Ecto neural progenitor cell (in vitro differentiated cells): ENCODE data around the gene XPO1.
"Not testable (repeated sequence)": the region's sequence is repeated elsewhere in the genome, so short reads cannot be mapped to it uniquely, and the experiment has no call there.

Experiments used
- DNase-seq: peaks from one replicate; pipeline ENCODE4 v3.0.0-alpha.2; 2018; ENCODE audit warnings: low spot score

The XPO1 gene

GRCh38 chr2:61538200-61538919 lies at the start of gene XPO1:
Gene XPO1, minus strand, starts transcription at chr2:61538356. Its CDS starts 4,459 bp downstream, at chr2:61533897.
- DNase-seq, result peak; percentile 100

- DNase-seq, result not testable (repeated sequence)
These were observed 48.8 kb upstream of the XPO1 start for GRCh38 chr2:61586928-61587327.

DNA sequence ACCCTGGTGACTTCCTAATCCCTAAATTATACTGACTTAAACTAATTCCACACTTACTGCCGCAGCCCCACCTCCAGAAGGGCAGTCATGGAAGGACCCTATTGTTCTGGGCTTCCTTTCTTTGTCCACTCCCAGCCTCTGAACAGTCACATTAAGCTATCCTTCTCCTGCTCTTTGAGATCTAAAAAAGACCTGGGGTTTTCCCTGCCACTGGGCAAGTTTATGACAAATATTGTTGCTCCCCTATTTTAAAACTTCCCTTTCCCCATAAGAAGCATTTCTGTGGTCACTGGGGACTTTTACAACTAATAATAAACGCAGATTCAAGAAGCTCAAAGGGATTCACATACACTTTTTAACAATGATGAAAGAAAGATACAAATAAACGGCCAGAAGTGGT lies 47.2 kb upstream of the XPO1 start:
- no peak for DNase-seq

GRCh38 chr2:61584368-61584767 lies 46.2 kb upstream of the XPO1 start:
- DNase-seq, result not testable (repeated sequence)

DNA sequence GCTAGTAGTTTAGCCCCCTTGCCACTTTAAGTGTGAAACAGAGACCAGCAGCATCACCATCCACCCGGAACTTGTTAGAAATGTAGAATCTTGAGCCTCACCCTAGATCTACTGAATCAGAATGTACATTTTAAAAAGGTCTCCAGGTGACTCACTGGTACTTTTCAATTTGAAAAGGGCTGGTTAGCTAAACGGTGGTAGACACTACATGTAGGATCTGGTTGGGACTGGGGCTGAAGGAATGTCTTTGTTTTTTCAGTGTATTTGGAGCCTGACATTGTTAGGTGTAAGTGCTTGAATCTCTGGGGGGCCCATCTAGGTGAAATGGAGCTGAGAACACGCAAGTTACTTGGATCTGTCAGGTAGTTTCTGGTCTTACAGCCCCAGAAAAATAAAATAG lies 44.0 kb upstream of the XPO1 start:
- DNase-seq, result no peak

GRCh38 chr2:61581716-61582115 lies 43.6 kb upstream of the XPO1 start:
- no peak for DNase-seq

GRCh38 chr2:61575447-61575859 lies 37.3 kb upstream of the XPO1 start:
- no peak for DNase-seq

DNA sequence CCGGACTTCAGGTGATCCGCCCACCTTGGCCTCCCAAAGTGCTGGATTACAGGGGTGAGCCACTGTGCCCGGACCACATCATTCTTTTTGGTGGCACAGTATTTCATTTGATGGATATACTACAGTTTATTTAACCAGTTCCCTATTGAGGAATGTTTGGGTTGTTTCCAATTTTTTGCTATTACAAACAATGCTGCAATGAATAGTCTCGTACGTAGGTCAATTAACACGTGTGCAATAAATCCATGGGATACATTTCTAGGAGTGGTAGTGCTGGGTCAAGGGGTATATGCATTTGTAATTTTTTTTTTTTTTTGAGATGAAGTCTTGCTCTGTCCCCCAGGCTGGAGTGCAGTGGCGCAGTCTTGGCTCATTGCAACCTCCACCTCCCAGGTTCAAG lies 28.4 kb upstream of the XPO1 start:
- no peak for DNase-seq

DNA sequence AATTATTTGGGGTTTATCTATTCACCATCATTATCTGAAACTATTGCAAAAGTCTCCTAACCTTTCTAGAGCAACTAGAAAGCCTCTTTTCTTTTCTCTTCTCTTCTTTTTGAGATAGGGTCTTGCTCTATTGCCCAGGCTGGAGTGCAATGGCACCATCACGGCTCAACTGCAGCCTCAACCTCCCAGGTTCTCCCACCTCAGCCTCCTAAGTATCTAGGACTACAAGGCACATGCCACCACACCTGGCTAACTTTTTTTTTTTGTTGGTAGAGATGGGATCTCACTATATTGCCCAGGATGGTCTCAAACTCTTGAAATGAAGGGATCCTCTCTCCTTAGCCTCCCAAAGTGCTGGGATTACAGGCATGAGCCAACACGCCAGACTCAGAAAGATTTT lies 24.5 kb upstream of the XPO1 start:
- DNase-seq, result no peak

GRCh38 chr2:61558160-61558559 lies 20.0 kb upstream of the XPO1 start:
- DNase-seq, result no peak

GRCh38 chr2:61557381-61557780 lies 19.2 kb upstream of the XPO1 start:
- DNase-seq, result no peak

DNA sequence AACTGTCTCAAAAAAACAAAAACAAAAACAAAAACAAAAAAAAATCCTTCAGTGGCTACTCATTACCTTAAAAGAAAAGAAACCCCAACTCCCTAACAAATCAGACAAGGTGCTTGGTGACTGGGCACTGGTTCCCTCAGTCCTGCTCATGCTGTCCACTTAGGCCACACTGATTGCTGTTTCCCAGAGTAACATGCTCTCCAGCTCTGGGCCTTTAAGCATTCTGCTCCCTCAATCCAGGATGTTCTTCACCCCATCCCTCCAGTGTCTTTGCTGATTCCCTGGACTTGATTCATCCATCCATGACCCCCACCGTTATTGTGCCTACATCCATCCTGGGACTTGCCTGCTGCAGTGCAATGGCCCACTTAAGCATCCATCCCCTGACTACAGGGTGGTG lies 16.4 kb upstream of the XPO1 start:
- no peak for DNase-seq

GRCh38 chr2:61550375-61551209 lies 12.4 kb upstream of the XPO1 start:
- no peak for DNase-seq

DNA sequence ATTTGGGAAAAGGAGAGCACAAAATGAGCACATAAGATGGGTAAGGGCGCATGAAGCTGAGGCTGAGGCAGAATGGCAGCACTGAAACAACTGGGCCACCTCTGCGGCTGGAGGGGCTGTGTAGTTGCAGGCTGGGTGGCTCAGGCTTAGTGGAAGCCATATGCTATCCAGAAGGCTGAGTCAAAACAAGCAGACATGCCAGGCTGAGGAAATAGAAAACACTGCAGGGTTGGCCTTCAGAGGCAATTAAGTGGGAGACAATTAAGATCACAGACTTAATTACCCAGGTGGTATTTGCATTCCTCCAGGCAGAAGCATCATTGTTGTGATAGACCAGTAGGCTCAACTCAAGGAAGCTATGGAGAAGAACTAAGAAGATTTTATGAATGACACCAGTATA lies 11.4 kb upstream of the XPO1 start:
- no peak for DNase-seq

GRCh38 chr2:61543062-61543461 lies 4.9 kb upstream of the XPO1 start:
- DNase-seq, result no peak

DNA sequence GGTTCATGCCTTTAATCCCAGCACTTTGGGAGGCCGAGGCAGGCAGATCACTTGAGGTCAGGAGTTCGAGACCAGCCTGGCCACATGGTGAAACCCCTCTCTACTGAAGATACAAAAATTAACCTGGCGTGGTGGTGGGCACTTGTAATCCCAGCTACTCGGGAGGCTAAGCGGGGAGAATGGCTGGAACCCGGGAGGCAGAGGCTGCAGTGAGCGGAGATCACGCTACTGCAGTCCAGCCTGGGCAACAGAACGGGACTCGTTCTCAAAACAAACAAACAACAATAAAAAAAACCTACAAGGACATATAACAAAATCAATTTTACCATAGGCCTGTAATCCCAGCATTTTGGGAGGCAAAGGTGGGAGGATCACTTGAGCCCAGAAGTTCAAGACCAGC lies 2.0 kb upstream of the XPO1 start:
- DNase-seq, result not testable (repeated sequence)

- no peak for DNase-seq
These were observed 864 bp upstream of the XPO1 start for GRCh38 chr2:61538920-61539520.

DNA sequence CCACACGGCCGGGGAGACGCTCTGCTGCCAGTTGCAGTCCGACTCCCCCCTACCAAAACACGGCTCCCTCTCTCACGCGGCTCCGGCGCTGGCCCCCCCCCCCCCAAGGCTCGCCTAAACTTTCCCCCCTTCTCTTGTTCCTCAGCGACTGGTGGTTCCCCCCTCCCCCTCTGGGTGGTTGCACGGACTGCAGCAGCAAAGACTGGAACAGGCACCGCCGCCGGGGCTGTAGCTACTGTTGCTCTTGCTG lies 281 bp downstream of the XPO1 start:
- no peak for DNase-seq

DNA sequence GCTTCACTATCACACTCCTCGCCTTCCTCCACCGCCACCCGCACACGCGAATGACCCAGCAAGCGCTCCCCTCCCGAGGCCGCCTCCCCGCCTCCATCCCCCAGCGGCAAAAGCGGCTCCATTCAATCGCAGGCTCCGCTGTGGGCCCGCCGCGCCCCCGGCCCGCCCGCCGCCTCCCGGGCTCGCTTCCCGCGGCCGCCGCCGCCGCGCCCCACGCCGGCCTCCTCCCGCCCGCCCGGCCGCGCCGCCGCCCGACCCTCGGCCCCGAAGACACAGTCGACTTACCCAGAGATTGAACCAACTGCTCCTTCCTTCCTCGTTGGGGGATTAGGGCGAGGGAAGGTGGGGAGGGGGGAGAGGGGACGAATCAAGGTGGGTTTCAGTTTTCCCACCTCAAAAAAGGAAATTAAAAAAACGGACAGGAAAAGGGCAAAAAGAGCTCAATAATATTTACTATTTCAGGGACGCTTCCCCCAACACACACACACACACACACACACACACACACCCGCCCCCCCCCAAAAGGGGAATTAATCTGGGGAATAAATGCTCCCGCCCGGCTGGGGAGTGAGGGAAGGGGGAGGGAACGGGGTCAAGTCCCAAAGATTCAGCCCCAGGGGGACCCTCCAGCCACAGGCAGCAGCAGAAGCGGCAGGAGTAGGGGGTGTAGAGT lies 743 bp downstream of the XPO1 start:
- DNase-seq, result peak; percentile 63

GRCh38 chr2:61536572-61537276 lies 1.4 kb downstream of the XPO1 start:
- DNase-seq, result peak; percentile 87

- DNase-seq, result no peak
These were observed 2.0 kb downstream of the XPO1 start for GRCh38 chr2:61536180-61536571.

DNA sequence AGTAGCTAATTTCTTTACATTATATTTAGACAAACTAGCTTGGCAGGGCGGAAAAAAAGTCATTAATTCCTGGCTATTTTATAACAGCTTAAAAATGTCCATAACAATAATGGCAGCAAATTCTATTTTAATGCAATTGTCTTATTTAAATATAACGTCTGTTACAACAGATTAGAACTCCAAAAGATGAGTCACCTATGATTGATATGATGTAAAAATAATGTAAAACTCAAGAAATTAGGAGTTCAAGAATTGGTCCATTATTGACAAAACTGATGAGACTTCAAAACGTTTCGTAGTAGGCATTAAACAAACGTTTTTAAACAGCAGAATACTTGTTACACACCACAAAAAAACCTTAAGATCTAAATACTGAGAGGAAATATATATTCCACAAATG lies 2.7 kb downstream of the XPO1 start:
- DNase-seq, result no peak
